Neural progenitor cell (in vitro differentiated cells): ENCODE measurements around the gene CREB5.

ENCODE experiments used
- EZH2phosphoT487 ChIP-seq: fragments of 200-600 bp; sonication (generic); IDR thresholded peaks from 2 replicates; pipeline ENCODE4 v1.6.1; 2017; ENCODE audit warnings: antibody characterized with exemption
- TF ChIP-seq, protein P1 (sequence below): fragments of 200-600 bp; sonication (generic); IDR thresholded peaks from 2 replicates; pipeline ENCODE4 v1.5.1; 2017; ENCODE audit warnings: antibody characterized with exemption, mild to moderate bottlenecking

DNA sequence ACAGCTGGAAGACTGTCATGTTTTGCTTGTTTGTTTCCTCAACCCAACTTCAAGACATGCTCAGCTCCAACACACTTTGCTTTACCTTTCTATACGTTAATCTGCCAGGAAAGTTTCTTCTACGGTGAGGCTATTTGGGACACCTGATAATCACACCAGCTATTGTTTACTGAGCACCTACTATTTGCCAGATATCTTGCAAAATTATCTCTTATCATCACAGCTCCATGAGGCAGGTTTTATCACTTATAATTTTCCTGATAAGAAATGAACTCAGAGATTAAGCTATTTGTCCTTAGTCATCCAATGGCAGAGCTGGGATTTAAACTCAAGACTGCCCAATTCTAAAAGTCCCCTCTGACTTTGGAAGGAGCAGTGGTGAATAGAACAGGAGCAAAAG, 117.4 kb downstream of the CREB5 start:
- TF ChIP-seq, protein P1, sequence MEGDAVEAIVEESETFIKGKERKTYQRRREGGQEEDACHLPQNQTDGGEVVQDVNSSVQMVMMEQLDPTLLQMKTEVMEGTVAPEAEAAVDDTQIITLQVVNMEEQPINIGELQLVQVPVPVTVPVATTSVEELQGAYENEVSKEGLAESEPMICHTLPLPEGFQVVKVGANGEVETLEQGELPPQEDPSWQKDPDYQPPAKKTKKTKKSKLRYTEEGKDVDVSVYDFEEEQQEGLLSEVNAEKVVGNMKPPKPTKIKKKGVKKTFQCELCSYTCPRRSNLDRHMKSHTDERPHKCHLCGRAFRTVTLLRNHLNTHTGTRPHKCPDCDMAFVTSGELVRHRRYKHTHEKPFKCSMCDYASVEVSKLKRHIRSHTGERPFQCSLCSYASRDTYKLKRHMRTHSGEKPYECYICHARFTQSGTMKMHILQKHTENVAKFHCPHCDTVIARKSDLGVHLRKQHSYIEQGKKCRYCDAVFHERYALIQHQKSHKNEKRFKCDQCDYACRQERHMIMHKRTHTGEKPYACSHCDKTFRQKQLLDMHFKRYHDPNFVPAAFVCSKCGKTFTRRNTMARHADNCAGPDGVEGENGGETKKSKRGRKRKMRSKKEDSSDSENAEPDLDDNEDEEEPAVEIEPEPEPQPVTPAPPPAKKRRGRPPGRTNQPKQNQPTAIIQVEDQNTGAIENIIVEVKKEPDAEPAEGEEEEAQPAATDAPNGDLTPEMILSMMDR: no peak
- no peak for TF ChIP-seq EZH2phosphoT487
